ENCODE data around the gene VWC2. TPM values are rescaled to one million over a fixed set of nuclear protein-coding genes. Genes with fewer than 3 reads are reported as not detected.

Gene VWC2
- total RNA-seq, 1 donor from 2014 or later = 0.18 TPM

DNA sequence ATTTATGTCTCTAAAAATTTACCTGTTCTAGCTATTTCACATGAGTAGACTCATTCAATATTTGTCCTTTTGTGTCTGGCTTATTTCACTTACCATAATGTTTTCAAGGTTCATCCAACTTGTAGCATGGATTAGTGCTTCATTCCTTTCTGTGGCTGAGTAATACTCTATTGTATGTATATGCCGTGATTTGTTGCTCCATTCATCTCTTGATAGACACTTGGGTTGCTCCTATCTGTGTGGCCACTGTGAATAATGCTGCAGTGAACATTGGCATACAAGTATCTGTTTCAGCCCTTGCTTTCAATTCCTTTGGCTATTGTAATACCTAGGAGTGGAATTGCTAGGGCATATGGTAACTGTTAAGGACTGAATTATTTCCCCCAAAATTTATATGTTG lies 86.9 kb downstream of the VWC2 start:
- intact Hi-C loops (cut with DNase I) = no loop called here
- Histone ChIP-seq H3K27me3 (ENCODE audit: low read depth) (no peaks in the 10 kb centered on the region), H3K36me3 (no peaks in the 10 kb centered on the region), H3K27ac (no peak overlapping the region), H3K4me3 (no peak overlapping the region), H3K4me1 (no peaks in the 10 kb centered on the region), H3K9me3 (no peaks in the 10 kb centered on the region)
- no peak for DNase-seq
- TF ChIP-seq CTCF (IDR thresholded peaks at IDR 0.05) = no peak
- ATAC-seq = no peak

- intact Hi-C loops (cut with DNase I) = no loop called here
- H3K27me3 ChIP-seq (ENCODE audit: low read depth) = no peaks in the 10 kb centered on the region
- H3K9me3 ChIP-seq = no peaks in the 10 kb centered on the region
- DNase-seq = no peak
- ATAC-seq = no peak
- H3K4me3 ChIP-seq = no peak overlapping the region
- no peaks in the 10 kb centered on the region for H3K4me1 ChIP-seq
- H3K27ac ChIP-seq = no peak overlapping the region
- no peaks in the 10 kb centered on the region for H3K36me3 ChIP-seq
- no peak for TF ChIP-seq CTCF (IDR thresholded peaks at IDR 0.05)
Observed at GRCh38 chr7:49866076-49866735, 92.8 kb downstream of the VWC2 start.

GRCh38 chr7:49866910-49867309 lies 93.5 kb downstream of the VWC2 start:
- Histone ChIP-seq H3K36me3 (no peaks in the 10 kb centered on the region), H3K27me3 (ENCODE audit: low read depth) (no peaks in the 10 kb centered on the region), H3K27ac (no peak overlapping the region), H3K4me3 (no peak overlapping the region), H3K4me1 (no peaks in the 10 kb centered on the region), H3K9me3 (no peaks in the 10 kb centered on the region)
- DNase-seq (no peak), ATAC-seq (no peak)
- no peak for TF ChIP-seq CTCF (IDR thresholded peaks at IDR 0.05)
- intact Hi-C loops (cut with DNase I) = no loop called here

DNA sequence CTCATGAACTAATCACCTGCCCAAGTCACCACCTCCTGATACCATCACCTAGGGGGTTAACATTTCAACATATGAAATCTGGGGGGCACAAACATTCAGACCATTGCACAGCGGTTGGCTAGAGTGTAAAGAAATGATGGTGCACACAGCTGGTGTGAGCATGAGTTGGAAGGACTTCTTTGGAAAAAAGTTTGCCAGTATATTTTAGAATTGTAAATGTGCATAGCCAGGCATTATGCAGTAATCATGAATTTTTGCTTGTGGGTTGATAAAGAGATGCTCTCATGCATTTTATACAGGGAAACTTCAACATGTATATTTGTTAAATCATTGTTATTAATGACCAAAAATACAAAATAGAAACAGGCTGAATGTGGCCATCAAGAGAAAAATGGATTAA lies 100.0 kb downstream of the VWC2 start:
- Histone ChIP-seq H3K9me3 (no peaks in the 10 kb centered on the region), H3K27ac (no peak overlapping the region)

DNA sequence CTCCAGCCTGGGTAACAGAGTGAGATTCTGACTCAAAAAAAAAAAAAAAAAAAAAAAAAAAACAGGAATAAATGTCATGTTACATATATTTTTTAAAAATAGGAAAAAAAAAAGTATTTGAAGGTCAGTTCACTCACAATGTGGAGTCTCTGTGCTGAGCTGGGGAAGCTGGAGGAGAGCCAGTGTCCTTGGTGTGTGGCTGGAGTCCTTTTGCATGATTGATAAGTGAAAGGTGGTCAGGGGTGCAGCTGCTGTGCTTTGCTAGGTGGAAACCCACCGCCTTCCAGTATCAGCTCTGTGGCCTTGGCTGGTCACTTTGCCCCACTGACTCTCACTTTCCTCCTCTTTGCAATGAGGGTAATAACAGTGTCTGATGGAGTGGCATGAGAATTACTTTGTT lies 101.9 kb downstream of the VWC2 start:
- no peak for ATAC-seq
- DNase-seq = no peak
- intact Hi-C loops (cut with DNase I) = no loop called here
- Histone ChIP-seq H3K9me3 (no peaks in the 10 kb centered on the region), H3K4me3 (no peak overlapping the region), H3K36me3 (no peaks in the 10 kb centered on the region), H3K4me1 (no peaks in the 10 kb centered on the region), H3K27ac (no peak overlapping the region), H3K27me3 (ENCODE audit: low read depth) (no peaks in the 10 kb centered on the region)
- no peak for TF ChIP-seq CTCF (IDR thresholded peaks at IDR 0.05)

More for the DNA sequence above, 100.0 kb downstream of the VWC2 start:
- no peaks in the 10 kb centered on the region for H3K36me3 ChIP-seq
- H3K27me3 ChIP-seq (ENCODE audit: low read depth) = no peaks in the 10 kb centered on the region
- no peak for ATAC-seq
- H3K4me1 ChIP-seq = no peaks in the 10 kb centered on the region
- DNase-seq = no peak
- no peak for TF ChIP-seq CTCF (IDR thresholded peaks at IDR 0.05)
- H3K4me3 ChIP-seq = no peak overlapping the region
- intact Hi-C loops (cut with DNase I) = no loop called here
